ENCODE measurements around the gene PFKFB4. TPM values are rescaled to one million over a fixed set of nuclear protein-coding genes. Genes with fewer than 3 reads are reported as not detected.

PFKFB4 gene
- total RNA-seq, 1 experiment from 2014 or later = 12.3 TPM

- H3K9me3 Mint-ChIP-seq = no peaks in the 10 kb centered on the region; a peak in 1 of 5 replicates
- Histone ChIP-seq H3K4ac (ENCODE audit: low read depth, low read length) (no peak overlapping the region), H3K9me3 (ENCODE audit: control insufficient read depth, low read depth, low read length) (no peaks in the 10 kb centered on the region), H3K4me1 (ENCODE audit: insufficient read depth, low read length) (peaks cover 6% of the 10 kb centered on the region; the same call in 1 of the 2 replicates), H2BK20ac (ENCODE audit: low read depth, low read length, poor library complexity, severe bottlenecking) (no peak overlapping the region), H2BK15ac (ENCODE audit: low read depth, low read length) (no peak overlapping the region), H4K91ac (ENCODE audit: insufficient read length, low read depth, low read length) (no peak overlapping the region), H2BK5ac (ENCODE audit: insufficient read length, low read length) (no peak overlapping the region), H3K79me1 (ENCODE audit: insufficient read depth, low read depth, low read length, poor library complexity, severe bottlenecking) (no peaks in the 10 kb centered on the region), H3K23me2 (ENCODE audit: insufficient read length, low read depth, low read length, poor library complexity, severe bottlenecking) (peaks cover 7% of the 10 kb centered on the region), H3T11ph (ENCODE audit: low read length) (no peak overlapping the region), H3K27me3 (ENCODE audit: insufficient read depth, low read length) (no peaks in the 10 kb centered on the region), H2AK5ac (ENCODE audit: insufficient read length, low read length) (no peak overlapping the region), H4K5ac (ENCODE audit: insufficient read length, low read depth, low read length) (no peak overlapping the region), H3K14ac (ENCODE audit: insufficient read depth, low read length) (no peak overlapping the region), H2BK12ac (ENCODE audit: insufficient read length, low read depth, low read length) (no peak overlapping the region), H2AFZ (ENCODE audit: low read length) (no peak overlapping the region), H4K8ac (replicated peaks; ENCODE audit: insufficient read length, low read depth, low read length) (no peak overlapping the region), H3K23ac (ENCODE audit: insufficient read length, low read depth, low read length) (no peak overlapping the region), H3K79me2 (ENCODE audit: insufficient read depth, low read length) (peaks cover 2% of the 10 kb centered on the region; the same call in 1 of the 2 replicates), H3K56ac (ENCODE audit: insufficient read length, low read depth, low read length) (no peak overlapping the region), H3K9ac (ENCODE audit: extremely low read depth, insufficient read length, low read length) (no peak overlapping the region), H3K4me2 (ENCODE audit: insufficient read depth, insufficient read length, low read length) (peak overlapping the region; percentile 7), H2BK120ac (ENCODE audit: low read depth, low read length, poor library complexity, severe bottlenecking) (no peak overlapping the region), H4K20me1 (ENCODE audit: control insufficient read depth, insufficient read depth, insufficient read length) (no peaks in the 10 kb centered on the region), H3K18ac (ENCODE audit: insufficient read length, low read depth, low read length) (peak overlapping the region; percentile 11), H3K27ac (ENCODE audit: insufficient read length, low read depth, low read length) (no peak overlapping the region)
- no peak for TF ChIP-seq CTCF (conservative IDR thresholded peaks at IDR 0.05)
- peaks cover 2% of the 10 kb centered on the region; the same call in 1 of the 2 replicates for H3K27me3 Mint-ChIP-seq (ENCODE audit: low read depth)
- peak overlapping the region in 1 of 3 experiments; percentile 2; a peak in 1 of 7 replicates for H3K27ac Mint-ChIP-seq
- no peak for DNase-seq
- H3K36me3 Mint-ChIP-seq (ENCODE audit: insufficient read depth in 1 of 3, low read depth in 3 of 3) = no peaks in the 10 kb centered on the region
- H3K4me3 Mint-ChIP-seq = peak overlapping the region in 1 of 2 experiments; percentile 63; a peak in 3 of 5 replicates
- no CpG with 5 or more reads among the region's 5 CpGs for WGBS (ENCODE audit: extremely low coverage, insufficient read length, low lambda C conversion rate)
- peaks cover 46 to 57% of the 10 kb centered on the region in 2 experiments for H3K4me1 Mint-ChIP-seq
Measured at GRCh38 chr3:48560648-48561018, 4.0 kb upstream of the PFKFB4 start.
